D721Med (cell line): Measurements from ENCODE around the gene SPOCK1.

Experiments used
- DNase-seq: peaks from one replicate; pipeline ENCODE4 v3.0.0; 2011; ENCODE audit warnings: low spot score; ENCODE audit not compliant: insufficient read length
- FAIRE-seq: peaks from 2 replicates; lab custom pipeline; 2011; peaks lifted over from hg19 to GRCh38; lab: Jason Lieb, UNC
- TF ChIP-seq, protein P1 (sequence below): IDR thresholded peaks from 2 replicates; pipeline ENCODE4 v1.5.1; 2012; ENCODE audit warnings: mild to moderate bottlenecking, control low read depth; ENCODE audit not compliant: insufficient read depth; ENCODE audit errors: missing control alignments

The SPOCK1 gene

DNA sequence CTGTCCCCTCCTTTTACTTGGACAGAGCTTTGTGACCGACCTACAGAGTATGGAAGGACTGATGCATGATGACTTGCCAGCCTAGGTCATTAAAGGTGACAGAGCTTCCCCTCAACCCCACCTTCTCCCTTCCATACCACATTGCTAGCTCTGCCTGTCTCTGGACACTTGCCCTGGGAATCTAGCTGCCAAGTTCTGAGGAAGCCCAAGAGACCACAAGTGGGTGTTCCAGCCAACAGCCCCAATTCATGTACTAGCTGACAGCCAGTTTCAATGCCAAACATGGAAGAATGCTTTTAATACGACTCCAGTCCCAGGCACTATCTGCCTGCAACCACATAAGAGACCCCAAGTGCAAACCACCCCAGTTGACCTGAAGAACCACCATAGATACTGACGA is 477.1 kb downstream of the SPOCK1 start:
- no peak for DNase-seq
- no peak for FAIRE-seq
- TF ChIP-seq, protein P1, sequence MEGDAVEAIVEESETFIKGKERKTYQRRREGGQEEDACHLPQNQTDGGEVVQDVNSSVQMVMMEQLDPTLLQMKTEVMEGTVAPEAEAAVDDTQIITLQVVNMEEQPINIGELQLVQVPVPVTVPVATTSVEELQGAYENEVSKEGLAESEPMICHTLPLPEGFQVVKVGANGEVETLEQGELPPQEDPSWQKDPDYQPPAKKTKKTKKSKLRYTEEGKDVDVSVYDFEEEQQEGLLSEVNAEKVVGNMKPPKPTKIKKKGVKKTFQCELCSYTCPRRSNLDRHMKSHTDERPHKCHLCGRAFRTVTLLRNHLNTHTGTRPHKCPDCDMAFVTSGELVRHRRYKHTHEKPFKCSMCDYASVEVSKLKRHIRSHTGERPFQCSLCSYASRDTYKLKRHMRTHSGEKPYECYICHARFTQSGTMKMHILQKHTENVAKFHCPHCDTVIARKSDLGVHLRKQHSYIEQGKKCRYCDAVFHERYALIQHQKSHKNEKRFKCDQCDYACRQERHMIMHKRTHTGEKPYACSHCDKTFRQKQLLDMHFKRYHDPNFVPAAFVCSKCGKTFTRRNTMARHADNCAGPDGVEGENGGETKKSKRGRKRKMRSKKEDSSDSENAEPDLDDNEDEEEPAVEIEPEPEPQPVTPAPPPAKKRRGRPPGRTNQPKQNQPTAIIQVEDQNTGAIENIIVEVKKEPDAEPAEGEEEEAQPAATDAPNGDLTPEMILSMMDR = no peak

- DNase-seq (no peak), FAIRE-seq (no peak)
- TF ChIP-seq, protein P1 = no peak
Measured at GRCh38 chr5:137019229-137019628, 479.9 kb downstream of the SPOCK1 start.

DNA sequence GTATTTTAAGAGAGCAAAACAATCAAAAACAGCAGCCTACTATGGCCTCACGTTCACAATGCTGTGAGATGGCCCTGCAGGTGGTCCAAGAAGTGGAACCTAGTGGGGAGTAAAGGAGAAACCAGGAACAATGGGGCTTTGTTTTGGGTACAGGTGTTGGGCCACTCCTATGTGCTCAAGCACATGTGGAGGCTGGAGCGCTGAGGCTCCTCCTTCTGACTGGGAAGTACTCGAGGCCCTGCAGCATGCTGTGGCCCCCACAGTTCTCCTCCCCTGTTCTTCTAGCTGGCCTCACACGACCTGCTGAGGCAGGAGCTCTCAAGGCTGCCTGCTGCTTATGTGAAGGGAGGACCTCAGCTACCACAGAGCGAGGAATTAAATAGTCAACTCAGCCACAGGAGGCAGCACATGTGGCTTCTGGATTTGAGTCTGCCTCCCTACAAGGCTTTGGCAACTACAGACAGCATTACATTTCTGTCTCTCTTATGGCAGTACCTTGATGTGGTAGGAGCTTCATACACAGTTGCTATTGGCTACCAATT is 482.3 kb downstream of the SPOCK1 start:
- DNase-seq (no peak), FAIRE-seq (no peak)
- TF ChIP-seq, protein P1 = no peak

DNA sequence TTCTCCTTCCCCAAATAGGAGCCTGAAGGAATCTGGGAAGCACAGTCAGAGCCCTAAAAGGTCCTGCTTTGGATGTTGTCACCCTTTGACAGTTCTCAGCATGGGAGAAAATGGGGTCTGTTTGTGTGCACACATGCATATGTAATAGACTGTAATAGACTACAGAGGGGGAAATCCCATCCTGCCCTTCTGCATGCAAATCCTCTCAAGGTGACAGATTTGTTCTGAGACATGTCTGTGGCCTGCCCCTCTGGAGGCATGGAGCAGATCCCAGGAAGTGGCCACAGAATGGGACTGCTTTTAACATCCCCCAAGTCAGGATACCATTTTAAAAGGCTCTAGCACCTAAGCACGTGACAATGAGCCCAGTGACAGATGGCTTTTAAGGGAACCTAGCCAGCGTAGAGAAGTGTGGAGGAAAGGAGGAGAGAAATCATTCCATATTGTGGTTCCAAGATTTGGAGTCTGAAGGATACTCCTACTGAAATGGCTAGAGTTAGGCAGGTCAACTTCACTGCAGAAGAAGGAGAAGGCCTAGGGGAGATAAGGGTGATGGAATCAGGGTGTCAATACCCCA is 483.5 kb downstream of the SPOCK1 start:
- TF ChIP-seq, protein P1 = no peak
- FAIRE-seq (no peak), DNase-seq (no peak)

- FAIRE-seq (no peak), DNase-seq (no peak)
- TF ChIP-seq, protein P1 = no peak
Measured at GRCh38 chr5:137014731-137015130, 484.4 kb downstream of the SPOCK1 start.

DNA sequence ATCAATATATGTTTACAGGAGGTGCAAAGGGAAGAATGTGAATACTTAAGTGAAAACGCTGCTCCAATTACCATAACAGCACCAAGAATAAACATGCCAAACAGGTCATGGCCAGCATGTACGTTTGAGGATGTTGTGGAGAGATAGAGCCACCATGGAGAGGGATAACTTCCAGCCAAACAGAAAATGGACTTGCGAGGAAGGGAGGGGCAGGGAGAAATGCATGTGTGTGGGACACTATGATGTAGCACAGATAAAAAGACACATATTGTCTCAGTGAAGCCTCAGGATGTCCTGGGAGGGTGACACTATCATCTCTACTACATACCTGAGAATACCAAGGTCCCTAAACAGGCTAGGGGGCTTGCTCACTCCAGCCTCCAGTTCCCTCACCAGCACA is 488.9 kb downstream of the SPOCK1 start:
- no peak for FAIRE-seq
- DNase-seq = no peak
- TF ChIP-seq, protein P1 = no peak

- TF ChIP-seq, protein P1 = no peak
- no peak for DNase-seq
- FAIRE-seq = no peak
Measured at GRCh38 chr5:137004279-137004678, 494.8 kb downstream of the SPOCK1 start.
